Measurements from ENCODE around the gene VAMP8. TPM values are rescaled to one million over a fixed set of nuclear protein-coding genes. Genes with fewer than 3 reads are reported as not detected.
"Not testable (repeated sequence)": the region's sequence is repeated elsewhere in the genome, so short reads cannot be mapped to it uniquely, and the experiment has no call there.

The VAMP8 gene
- total RNA-seq, 2 donors from 2014 or later, result 83.2 to 160 TPM

GRCh38 chr2:85541262-85541661 lies 36.1 kb upstream of the VAMP8 start:
- no peak for DNase-seq (ENCODE audit: low spot score)
- ATAC-seq, result no peak
- Mint-ChIP-seq H3K4me1 (ENCODE audit: low read depth in 2 of 2) (peaks cover 50 to 51% of the 10 kb centered on the region in 2 donors), H3K27me3 (no peaks in the 10 kb centered on the region), H3K9me3 (no peaks in the 10 kb centered on the region), H3K36me3 (peaks cover 52% of the 10 kb centered on the region), H3K27ac (peak overlapping the region; percentile 97), H3K4me3 (peak overlapping the region; percentile 98)

- Mint-ChIP-seq H3K4me1 (ENCODE audit: low read depth in 2 of 2) (peaks cover 48 to 51% of the 10 kb centered on the region in 2 donors), H3K36me3 (peaks cover 52% of the 10 kb centered on the region)
Observed at GRCh38 chr2:85541753-85542457, 35.5 kb upstream of the VAMP8 start.

GRCh38 chr2:85542777-85543176 lies 34.6 kb upstream of the VAMP8 start:
- Mint-ChIP-seq H3K9me3 (no peaks in the 10 kb centered on the region), H3K4me1 (ENCODE audit: low read depth in 2 of 2) (peaks cover 43 to 44% of the 10 kb centered on the region in 2 donors), H3K27me3 (no peaks in the 10 kb centered on the region), H3K36me3 (peaks cover 52% of the 10 kb centered on the region), H3K27ac (peak overlapping the region; percentile 97), H3K4me3 (peak overlapping the region; percentile 98)
- ATAC-seq, result no peak
- DNase-seq (ENCODE audit: low spot score), result no peak

More at GRCh38 chr2:85541753-85542457, 35.5 kb upstream of the VAMP8 start:
- ATAC-seq (no peak), DNase-seq (ENCODE audit: low spot score) (no peak)
- no peaks in the 10 kb centered on the region for H3K9me3 Mint-ChIP-seq
- peak overlapping the region; percentile 97 for H3K27ac Mint-ChIP-seq
- no peaks in the 10 kb centered on the region for H3K27me3 Mint-ChIP-seq
- peak overlapping the region; percentile 98 for H3K4me3 Mint-ChIP-seq

- not testable (repeated sequence) for H3K9me3 Mint-ChIP-seq; DNase-seq (ENCODE audit: low spot score); ATAC-seq; H3K27me3 Mint-ChIP-seq
- H3K36me3 Mint-ChIP-seq, result peaks cover 52% of the 10 kb centered on the region
- peaks cover 40 to 41% of the 10 kb centered on the region in 2 donors for H3K4me1 Mint-ChIP-seq (ENCODE audit: low read depth in 2 of 2)
- peak overlapping the region; percentile 5 for H3K4me3 Mint-ChIP-seq
- peak overlapping the region in 1 of 2 donors; percentile 0 for H3K27ac Mint-ChIP-seq
Observed at GRCh38 chr2:85544254-85544691, 33.1 kb upstream of the VAMP8 start.

GRCh38 chr2:85544915-85545779 lies 32.2 kb upstream of the VAMP8 start:
- peaks cover 37 to 38% of the 10 kb centered on the region in 2 donors for H3K4me1 Mint-ChIP-seq (ENCODE audit: low read depth in 2 of 2)
- not testable (repeated sequence) for H3K9me3 Mint-ChIP-seq; H3K4me3 Mint-ChIP-seq; ATAC-seq; DNase-seq (ENCODE audit: low spot score); H3K27me3 Mint-ChIP-seq
- peaks cover 50% of the 10 kb centered on the region for H3K36me3 Mint-ChIP-seq
- peak overlapping the region in 1 of 2 donors; percentile 0 for H3K27ac Mint-ChIP-seq

GRCh38 chr2:85545780-85546240 lies 31.6 kb upstream of the VAMP8 start:
- DNase-seq (ENCODE audit: low spot score) (no peak), ATAC-seq (peak in 1 of 2 donors; percentile 2)
- no peaks in the 10 kb centered on the region for H3K27me3 Mint-ChIP-seq
- no peak overlapping the region for H3K4me3 Mint-ChIP-seq
- H3K27ac Mint-ChIP-seq, result no peak overlapping the region
- no peaks in the 10 kb centered on the region for H3K9me3 Mint-ChIP-seq
- H3K36me3 Mint-ChIP-seq, result peaks cover 43% of the 10 kb centered on the region
- H3K4me1 Mint-ChIP-seq (ENCODE audit: low read depth in 2 of 2), result peaks cover 31 to 32% of the 10 kb centered on the region in 2 donors

- no peak overlapping the region for H3K4me3 Mint-ChIP-seq
- H3K27ac Mint-ChIP-seq, result peak overlapping the region; percentile 34 to 53
- peaks cover 20 to 23% of the 10 kb centered on the region in 2 donors for H3K4me1 Mint-ChIP-seq (ENCODE audit: low read depth in 2 of 2)
- peaks cover 35% of the 10 kb centered on the region for H3K36me3 Mint-ChIP-seq
- no peaks in the 10 kb centered on the region for H3K27me3 Mint-ChIP-seq
- peak in 1 of 2 donors; percentile 20 for ATAC-seq
- no peaks in the 10 kb centered on the region for H3K9me3 Mint-ChIP-seq
- DNase-seq (ENCODE audit: low spot score), result no peak
Observed at GRCh38 chr2:85547089-85547858, 30.1 kb upstream of the VAMP8 start.

- Mint-ChIP-seq H3K36me3 (peaks cover 27% of the 10 kb centered on the region), H3K27me3 (no peaks in the 10 kb centered on the region), H3K4me3 (no peak overlapping the region), H3K4me1 (ENCODE audit: low read depth in 2 of 2) (peaks cover 12 to 16% of the 10 kb centered on the region in 2 donors), H3K9me3 (no peaks in the 10 kb centered on the region), H3K27ac (peak overlapping the region; percentile 34 to 53)
- DNase-seq (ENCODE audit: low spot score), result no peak
- ATAC-seq, result no peak
Observed at GRCh38 chr2:85547859-85548607, 29.4 kb upstream of the VAMP8 start.

GRCh38 chr2:85548608-85548900 lies 28.8 kb upstream of the VAMP8 start:
- H3K4me1 Mint-ChIP-seq (ENCODE audit: low read depth in 2 of 2), result peaks cover 9 to 12% of the 10 kb centered on the region in 2 donors
- H3K36me3 Mint-ChIP-seq, result peaks cover 22% of the 10 kb centered on the region
- ATAC-seq, result no peak
- no peaks in the 10 kb centered on the region for H3K27me3 Mint-ChIP-seq
- no peaks in the 10 kb centered on the region for H3K9me3 Mint-ChIP-seq
- DNase-seq (ENCODE audit: low spot score), result no peak
- no peak overlapping the region for H3K4me3 Mint-ChIP-seq
- H3K27ac Mint-ChIP-seq, result no peak overlapping the region

- DNase-seq (ENCODE audit: low spot score) (no peak), ATAC-seq (no peak)
- H3K9me3 Mint-ChIP-seq, result no peaks in the 10 kb centered on the region
- no peak overlapping the region for H3K27ac Mint-ChIP-seq
- H3K36me3 Mint-ChIP-seq, result peaks cover 16% of the 10 kb centered on the region
- no peak overlapping the region for H3K4me3 Mint-ChIP-seq
- no peaks in the 10 kb centered on the region for H3K27me3 Mint-ChIP-seq
- H3K4me1 Mint-ChIP-seq (ENCODE audit: low read depth in 2 of 2), result peaks cover 7 to 10% of the 10 kb centered on the region in 2 donors
Observed at GRCh38 chr2:85549095-85549494, 28.3 kb upstream of the VAMP8 start.

- Mint-ChIP-seq H3K9me3 (no peaks in the 10 kb centered on the region), H3K27ac (no peak overlapping the region), H3K4me1 (ENCODE audit: low read depth in 2 of 2) (peaks cover 4 to 5% of the 10 kb centered on the region in 2 donors), H3K27me3 (no peaks in the 10 kb centered on the region), H3K4me3 (no peak overlapping the region), H3K36me3 (peaks cover 11% of the 10 kb centered on the region)
- ATAC-seq (no peak), DNase-seq (ENCODE audit: low spot score) (no peak)
Observed at GRCh38 chr2:85549826-85550225, 27.6 kb upstream of the VAMP8 start.

GRCh38 chr2:85550486-85550885 lies 26.9 kb upstream of the VAMP8 start:
- Mint-ChIP-seq H3K4me3 (no peak overlapping the region), H3K36me3 (peaks cover 6% of the 10 kb centered on the region), H3K27me3 (no peaks in the 10 kb centered on the region), H3K27ac (no peak overlapping the region), H3K4me1 (ENCODE audit: low read depth in 2 of 2) (peaks cover 4 to 5% of the 10 kb centered on the region in 2 donors), H3K9me3 (no peaks in the 10 kb centered on the region)
- no peak for ATAC-seq
- no peak for DNase-seq (ENCODE audit: low spot score)

Data from natural killer cell treated with Interleukin-12 subunit alpha and Interleukin-12 subunit beta and Interleukin-15 and Interleukin-18, amount 100 ng/mL, for 72 hours (primary cell).